Measurements from ENCODE around the gene MAP3K2. TPM values are rescaled to one million over a fixed set of nuclear protein-coding genes. Genes with fewer than 3 reads are reported as not detected.

Gene MAP3K2
- total and polyA plus RNA-seq, 2 experiments from 2014 or later: 36.7 to 41.0 TPM

- Histone ChIP-seq H3K9me2 (ENCODE audit: insufficient read depth) (no peaks in the 10 kb centered on the region), H2AFZ (no peak overlapping the region), H3K9ac (no peak overlapping the region), H3K27ac (no peak overlapping the region), H3F3A (ENCODE audit: insufficient read depth) (peaks cover 3% of the 10 kb centered on the region; the same call in 1 of the 2 replicates), H4K20me1 (ENCODE audit: insufficient read depth) (no peaks in the 10 kb centered on the region), H3K4me3 (no peak overlapping the region), H3K79me2 (ENCODE audit: insufficient read depth) (peaks cover 4% of the 10 kb centered on the region; the same call in 1 of the 2 replicates), H3K4me1 (ENCODE audit: insufficient read depth) (peaks cover 16% of the 10 kb centered on the region), H3K4me2 (ENCODE audit: unreplicated experiment) (no peak overlapping the region), H3K9me3 (ENCODE audit: low read depth) (no peaks in the 10 kb centered on the region), H3K36me3 (ENCODE audit: low read depth) (peaks cover 32% of the 10 kb centered on the region), H3K27me3 (replicated peaks; ENCODE audit: insufficient read depth) (no peaks in the 10 kb centered on the region)
- in situ Hi-C loops (cut with MboI): no loop called here
- no peak for TF ChIP-seq EZH2phosphoT487 (IDR thresholded peaks at IDR 0.05; ENCODE audit: insufficient read depth, low read depth)
- TF ChIP-seq EZH2 (IDR thresholded peaks at IDR 0.05; ENCODE audit: insufficient read depth, poor library complexity, severe bottlenecking): no peak
- DNase-seq: peak; percentile 28
- 74 to 77% methylated on average over 2 of the region's 2 CpGs for WGBS, 2 experiments (ENCODE audit: low coverage in 1 of 2, low lambda C conversion rate in 2 of 2, missing lambda C conversion rate in 2 of 2)
These were observed 61.4 kb downstream of the MAP3K2 start for GRCh38 chr2:127326289-127326945.

GRCh38 chr2:127324635-127325034 is 63.1 kb downstream of the MAP3K2 start:
- H3K4me1 ChIP-seq (ENCODE audit: insufficient read depth): peaks cover 17% of the 10 kb centered on the region
- no peak overlapping the region for H2AFZ ChIP-seq
- in situ Hi-C loops (cut with MboI): no loop called here
- H3K79me2 ChIP-seq (ENCODE audit: insufficient read depth): no peaks in the 10 kb centered on the region
- no peak overlapping the region for H3K4me3 ChIP-seq
- H4K20me1 ChIP-seq (ENCODE audit: insufficient read depth): no peaks in the 10 kb centered on the region
- TF ChIP-seq EZH2 (IDR thresholded peaks at IDR 0.05; ENCODE audit: insufficient read depth, poor library complexity, severe bottlenecking): no peak
- no peak for TF ChIP-seq EZH2phosphoT487 (IDR thresholded peaks at IDR 0.05; ENCODE audit: insufficient read depth, low read depth)
- no peaks in the 10 kb centered on the region for H3K27me3 ChIP-seq (replicated peaks; ENCODE audit: insufficient read depth)
- no peak overlapping the region for H3K9ac ChIP-seq
- peaks cover 3% of the 10 kb centered on the region; the same call in 1 of the 2 replicates for H3F3A ChIP-seq (ENCODE audit: insufficient read depth)
- no peak overlapping the region for H3K27ac ChIP-seq
- DNase-seq: peak; percentile 79
- H3K9me2 ChIP-seq (ENCODE audit: insufficient read depth): no peaks in the 10 kb centered on the region
- WGBS, 2 experiments (ENCODE audit: low coverage in 1 of 2, low lambda C conversion rate in 2 of 2, missing lambda C conversion rate in 2 of 2): 23 to 25% methylated on average over 3 of the region's 3 CpGs
- H3K9me3 ChIP-seq (ENCODE audit: low read depth): no peaks in the 10 kb centered on the region
- peaks cover 35% of the 10 kb centered on the region for H3K36me3 ChIP-seq (ENCODE audit: low read depth)
- H3K4me2 ChIP-seq (ENCODE audit: unreplicated experiment): no peak overlapping the region

GRCh38 chr2:127321303-127321702 is 66.5 kb downstream of the MAP3K2 start:
- in situ Hi-C loops (cut with MboI): no loop called here
- Histone ChIP-seq H3K4me3 (no peak overlapping the region), H3K4me2 (ENCODE audit: unreplicated experiment) (no peak overlapping the region), H3K36me3 (ENCODE audit: low read depth) (peaks cover 50% of the 10 kb centered on the region), H3K4me1 (ENCODE audit: insufficient read depth) (peaks cover 9% of the 10 kb centered on the region), H4K20me1 (ENCODE audit: insufficient read depth) (no peaks in the 10 kb centered on the region), H3K9ac (no peak overlapping the region), H3K27ac (no peak overlapping the region), H2AFZ (no peak overlapping the region), H3F3A (ENCODE audit: insufficient read depth) (peaks cover 3% of the 10 kb centered on the region; the same call in 1 of the 2 replicates), H3K27me3 (replicated peaks; ENCODE audit: insufficient read depth) (no peaks in the 10 kb centered on the region), H3K9me3 (ENCODE audit: low read depth) (no peaks in the 10 kb centered on the region), H3K79me2 (ENCODE audit: insufficient read depth) (no peaks in the 10 kb centered on the region), H3K9me2 (ENCODE audit: insufficient read depth) (no peaks in the 10 kb centered on the region)
- TF ChIP-seq EZH2phosphoT487 (IDR thresholded peaks at IDR 0.05; ENCODE audit: insufficient read depth, low read depth) (no peak), EZH2 (IDR thresholded peaks at IDR 0.05; ENCODE audit: insufficient read depth, poor library complexity, severe bottlenecking) (no peak)
- peak; percentile 24 for DNase-seq

GRCh38 chr2:127320586-127321275 is 67.0 kb downstream of the MAP3K2 start:
- H3K27ac ChIP-seq: no peak overlapping the region

More at GRCh38 chr2:127320586-127321275, 67.0 kb downstream of the MAP3K2 start:
- 100% methylated on average over 1 of the region's 1 CpG for WGBS, 2 experiments (ENCODE audit: low coverage in 1 of 2, low lambda C conversion rate in 2 of 2, missing lambda C conversion rate in 2 of 2)
- no peaks in the 10 kb centered on the region for H4K20me1 ChIP-seq (ENCODE audit: insufficient read depth)
- peaks cover 3% of the 10 kb centered on the region; the same call in 1 of the 2 replicates for H3F3A ChIP-seq (ENCODE audit: insufficient read depth)
- no peak overlapping the region for H3K9ac ChIP-seq
- TF ChIP-seq EZH2phosphoT487 (IDR thresholded peaks at IDR 0.05; ENCODE audit: insufficient read depth, low read depth): no peak
- H3K4me1 ChIP-seq (ENCODE audit: insufficient read depth): peaks cover 4% of the 10 kb centered on the region; the same call in 1 of the 2 replicates
- H3K79me2 ChIP-seq (ENCODE audit: insufficient read depth): no peaks in the 10 kb centered on the region
- in situ Hi-C loops (cut with MboI): no loop called here
- peaks cover 50% of the 10 kb centered on the region for H3K36me3 ChIP-seq (ENCODE audit: low read depth)
- H3K9me2 ChIP-seq (ENCODE audit: insufficient read depth): no peaks in the 10 kb centered on the region
- H3K4me2 ChIP-seq (ENCODE audit: unreplicated experiment): no peak overlapping the region
- no peaks in the 10 kb centered on the region for H3K27me3 ChIP-seq (replicated peaks; ENCODE audit: insufficient read depth)
- no peak overlapping the region for H3K4me3 ChIP-seq
- H2AFZ ChIP-seq: no peak overlapping the region
- H3K9me3 ChIP-seq (ENCODE audit: low read depth): no peaks in the 10 kb centered on the region
- no peak for DNase-seq

Measured in GM23248 (cell line).